Suprapubic skin (tissue), 4 donors: ENCODE results near the gene CNP. TPM values are rescaled to one million over a fixed set of nuclear protein-coding genes. Genes with fewer than 3 reads are reported as not detected.

Source experiments
- DNase-seq, 2 donors: peaks; one replicate each; pipeline ENCODE4 v3.0.0-alpha.2; 2019; ENCODE audit warnings: low spot score in 2 of 2
- H3K27ac ChIP-seq: fragments of 200-600 bp; sonication (generic); one replicate; pipeline ENCODE4 v1.5.1; 2019
- H3K27me3 ChIP-seq: fragments of 200-600 bp; sonication (generic); one replicate; pipeline ENCODE4 v1.5.1; 2019
- H3K36me3 ChIP-seq: fragments of 200-600 bp; sonication (generic); one replicate; pipeline ENCODE4 v1.5.1; 2019
- H3K4me1 ChIP-seq: fragments of 200-600 bp; sonication (generic); one replicate; pipeline ENCODE4 v1.5.1; 2019
- H3K4me3 ChIP-seq: fragments of 200-600 bp; sonication (generic); one replicate; pipeline ENCODE4 v1.5.1; 2019; ENCODE audit warnings: mild to moderate bottlenecking
- H3K9me3 ChIP-seq: fragments of 200-600 bp; sonication (generic); one replicate; pipeline ENCODE4 v1.5.1; 2019
- CTCF ChIP-seq, 2 donors: fragments of 200-600 bp in 1 of 2; fragments of 450-650 bp in 1 of 2; sonication (generic) in 1 of 2; IDR thresholded peaks; one replicate each; pipeline ENCODE4 v1.5.1; 2016 to 2019; ENCODE audit warnings: antibody characterized with exemption in 2 of 2, mild to moderate bottlenecking in 1 of 2, moderate library complexity in 1 of 2
- EP300 ChIP-seq: sonication (generic); formaldehyde crosslinking; IDR thresholded peaks from one replicate; pipeline ENCODE4 v1.6.1; 2017; ENCODE audit warnings: antibody characterized with exemption
- POLR2A ChIP-seq, 2 donors: fragments of 450-650 bp; IDR thresholded peaks; one replicate each; pipeline ENCODE4 v1.6.1; 2017; ENCODE audit warnings: antibody characterized with exemption in 2 of 2, mild to moderate bottlenecking in 2 of 2, moderate library complexity in 2 of 2
- POLR2AphosphoS5 ChIP-seq, 3 donors: sonication (generic); formaldehyde crosslinking; IDR thresholded peaks; one replicate each; pipeline ENCODE4 v1.6.1; 2017; ENCODE audit warnings: antibody characterized with exemption in 3 of 3
- WGBS: methylation state at CpG from one replicate; pipeline ENCODE4 v1.1.5; 2018; 5-methylcytosine and 5-hydroxymethylcytosine counted together
- total RNA-seq, 4 donors: library from RNA; depleted of rRNA; stranded (reverse); fragments of >200 nt; gene quantifications; one replicate each; pipeline ENCODE4 v1.1.0, GENCODE V29; 2016

CNP gene
- total RNA-seq, 4 donors from 2014 or later, result 44.3 to 55.1 (median 47.3) TPM

GRCh38 chr17:41968676-41969075 is 2.1 kb downstream of the CNP start:
- peaks cover 77% of the 10 kb centered on the region for H3K4me1 ChIP-seq
- no peak overlapping the region for H3K27ac ChIP-seq
- peaks cover 42% of the 10 kb centered on the region for H3K36me3 ChIP-seq

DNA sequence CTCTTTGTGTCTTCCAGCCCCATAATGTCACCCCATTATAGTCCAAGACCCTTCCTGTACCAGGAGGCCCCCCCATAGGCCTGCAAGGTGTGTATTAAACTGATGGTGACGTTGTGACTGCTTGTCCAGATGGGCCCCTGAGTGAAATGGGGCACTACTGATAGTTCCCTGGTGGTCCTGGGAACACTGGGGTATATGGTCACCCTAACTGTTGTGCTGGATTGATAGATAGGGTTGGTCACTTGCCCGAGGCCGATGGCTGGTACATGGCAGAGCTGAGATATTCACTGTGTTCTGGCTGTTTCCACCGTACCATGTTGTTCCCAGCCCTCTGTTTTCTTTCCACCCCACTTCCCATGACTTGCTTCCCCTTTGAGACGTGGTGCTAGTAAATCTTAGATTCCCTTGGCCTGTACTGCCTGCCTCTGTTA is 4.3 kb downstream of the CNP start:
- Histone ChIP-seq H3K36me3 (peaks cover 64% of the 10 kb centered on the region), H3K9me3 (no peaks in the 10 kb centered on the region), H3K4me3 (no peak overlapping the region), H3K27me3 (no peaks in the 10 kb centered on the region), H3K4me1 (peaks cover 79% of the 10 kb centered on the region), H3K27ac (no peak overlapping the region)
- TF ChIP-seq POLR2A (IDR thresholded peaks at IDR 0.05), result no peak
- WGBS, result 79% methylated on average over 5 of the region's 5 CpGs
- no peak for DNase-seq

More at GRCh38 chr17:41968676-41969075, 2.1 kb downstream of the CNP start:
- no peak for DNase-seq
- H3K9me3 ChIP-seq, result no peaks in the 10 kb centered on the region
- 86% methylated on average over 10 of the region's 10 CpGs for WGBS
- H3K27me3 ChIP-seq, result no peaks in the 10 kb centered on the region
- no peak overlapping the region for H3K4me3 ChIP-seq
- TF ChIP-seq CTCF (IDR thresholded peaks at IDR 0.05) (no peak), POLR2A (IDR thresholded peaks at IDR 0.05) (no peak), EP300 (no peak), POLR2AphosphoS5 (IDR thresholded peaks at IDR 0.05) (no peak)

- DNase-seq, result no peak
- 85% methylated on average over 12 of the region's 18 CpGs for WGBS
- Histone ChIP-seq H3K27me3 (no peaks in the 10 kb centered on the region), H3K27ac (peak overlapping the region; percentile 16), H3K9me3 (no peaks in the 10 kb centered on the region), H3K36me3 (peaks cover 70% of the 10 kb centered on the region), H3K4me1 (peaks cover 83% of the 10 kb centered on the region), H3K4me3 (no peak overlapping the region)
- TF ChIP-seq EP300 (no peak), CTCF (IDR thresholded peaks at IDR 0.05) (no peak), POLR2AphosphoS5 (IDR thresholded peaks at IDR 0.05) (no peak), POLR2A (IDR thresholded peaks at IDR 0.05) (no peak)
Observed at GRCh38 chr17:41971721-41972523, 5.3 kb downstream of the CNP start.

GRCh38 chr17:41972571-41973407 is 6.2 kb downstream of the CNP start:
- no peaks in the 10 kb centered on the region for H3K9me3 ChIP-seq
- DNase-seq, result no peak
- TF ChIP-seq POLR2A (IDR thresholded peaks at IDR 0.05), result no peak
- no peak for TF ChIP-seq CTCF (IDR thresholded peaks at IDR 0.05)
- peak in 1 of 3 donors; percentile 41 for TF ChIP-seq POLR2AphosphoS5 (IDR thresholded peaks at IDR 0.05)
- TF ChIP-seq EP300, result no peak
- peak overlapping the region; percentile 44 for H3K27ac ChIP-seq
- peaks cover 83% of the 10 kb centered on the region for H3K4me1 ChIP-seq
- no peaks in the 10 kb centered on the region for H3K27me3 ChIP-seq
- H3K36me3 ChIP-seq, result peaks cover 76% of the 10 kb centered on the region
- no peak overlapping the region for H3K4me3 ChIP-seq
- 59% methylated on average over 17 of the region's 22 CpGs for WGBS

DNA sequence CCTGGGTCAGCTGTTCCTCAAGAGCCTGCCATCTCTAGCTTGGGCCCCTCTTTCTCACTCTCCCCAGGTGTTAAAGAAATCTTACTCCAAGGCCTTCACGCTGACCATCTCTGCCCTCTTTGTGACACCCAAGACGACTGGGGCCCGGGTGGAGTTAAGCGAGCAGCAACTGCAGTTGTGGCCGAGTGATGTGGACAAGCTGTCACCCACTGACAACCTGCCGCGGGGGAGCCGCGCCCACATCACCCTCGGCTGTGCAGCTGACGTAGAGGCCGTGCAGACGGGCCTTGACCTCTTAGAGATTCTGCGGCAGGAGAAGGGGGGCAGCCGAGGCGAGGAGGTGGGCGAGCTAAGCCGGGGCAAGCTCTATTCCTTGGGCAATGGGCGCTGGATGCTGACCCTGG is 6.8 kb downstream of the CNP start:
- DNase-seq, result no peak
- no peak for TF ChIP-seq POLR2A (IDR thresholded peaks at IDR 0.05)
- Histone ChIP-seq H3K4me1 (peaks cover 82% of the 10 kb centered on the region), H3K27me3 (no peaks in the 10 kb centered on the region), H3K9me3 (no peaks in the 10 kb centered on the region), H3K27ac (peak overlapping the region; percentile 44), H3K4me3 (no peak overlapping the region), H3K36me3 (peaks cover 76% of the 10 kb centered on the region)
- 79% methylated on average over 8 of the region's 19 CpGs for WGBS

DNA sequence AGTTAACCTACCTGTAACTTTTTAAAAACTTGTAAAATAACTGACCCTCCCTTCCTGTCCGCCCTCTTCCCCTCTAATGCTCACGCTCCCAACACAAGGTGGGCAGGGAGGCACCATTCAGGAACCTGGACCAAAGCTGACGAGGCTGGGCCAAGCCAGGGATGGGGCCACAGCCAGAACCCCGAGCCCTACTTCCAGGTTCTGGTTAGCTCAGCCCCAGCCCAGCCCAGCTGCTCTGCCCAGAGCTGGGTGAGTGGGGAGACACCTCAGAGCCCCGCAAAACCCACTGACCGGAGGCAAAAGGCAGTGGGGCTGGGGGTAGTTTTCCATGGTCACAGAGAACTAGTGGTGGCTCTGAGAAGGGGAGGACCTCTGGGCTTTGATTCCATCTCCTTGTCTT is 7.4 kb downstream of the CNP start:
- Histone ChIP-seq H3K4me1 (peaks cover 78% of the 10 kb centered on the region), H3K36me3 (peaks cover 76% of the 10 kb centered on the region), H3K9me3 (no peaks in the 10 kb centered on the region), H3K4me3 (no peak overlapping the region), H3K27ac (no peak overlapping the region), H3K27me3 (no peaks in the 10 kb centered on the region)
- no peak for DNase-seq
- 88% methylated on average over 5 of the region's 6 CpGs for WGBS
- TF ChIP-seq EP300 (no peak), CTCF (IDR thresholded peaks at IDR 0.05) (no peak), POLR2A (IDR thresholded peaks at IDR 0.05) (no peak), POLR2AphosphoS5 (IDR thresholded peaks at IDR 0.05) (no peak)
